Peyer's patch (tissue), 4 donors: ENCODE measurements around the gene TFCP2L1. TPM values are rescaled to one million over a fixed set of nuclear protein-coding genes. Genes with fewer than 3 reads are reported as not detected.
"Not testable (repeated sequence)": the region's sequence is repeated elsewhere in the genome, so short reads cannot be mapped to it uniquely, and the experiment has no call there.

ENCODE experiments used
- DNase-seq, 3 donors: peaks; one replicate each; pipeline ENCODE4 v3.0.0-alpha.2; 2017 to 2019
- H3K27ac ChIP-seq, 4 donors: fragments of 200-600 bp; sonication (generic); one replicate each; pipeline ENCODE4 v1.5.1; 2016 to 2019
- H3K27me3 ChIP-seq, 2 donors: fragments of 200-600 bp; sonication (generic); one replicate each; pipeline ENCODE4 v1.5.1; 2019
- H3K36me3 ChIP-seq, 3 donors: fragments of 200-600 bp; sonication (generic); one replicate each; pipeline ENCODE4 v1.5.1; 2016 to 2019
- H3K4me1 ChIP-seq, 4 donors: fragments of 200-600 bp; sonication (generic); one replicate each; pipeline ENCODE4 v1.5.1; 2016 to 2019
- H3K4me3 ChIP-seq, 4 donors: fragments of 200-600 bp; sonication (generic); 1 replicate in 3 of 4; 2 replicates in 1 of 4; pipeline ENCODE4 v1.5.1; 2016 to 2019; ENCODE audit warnings: mild to moderate bottlenecking in 1 of 4
- H3K9me3 ChIP-seq, 4 donors: fragments of 200-600 bp; sonication (generic); one replicate each; pipeline ENCODE4 v1.5.1; 2016 to 2019; ENCODE audit warnings: mild to moderate bottlenecking in 1 of 4
- CTCF ChIP-seq, 6 experiments: fragments of 450-650 bp in 4 of 6; fragments of 200-600 bp in 2 of 6; sonication (generic) in 1 of 6; IDR thresholded peaks; one replicate each; pipeline ENCODE4 v1.5.1; 2017 to 2019; ENCODE audit warnings: antibody characterized with exemption in 6 of 6, mild to moderate bottlenecking in 3 of 6, moderate library complexity in 1 of 6
- POLR2A ChIP-seq, 2 donors: fragments of 450-650 bp; IDR thresholded peaks; one replicate each; pipeline ENCODE4 v1.5.1; 2017; ENCODE audit warnings: antibody characterized with exemption in 2 of 2, mild to moderate bottlenecking in 2 of 2, moderate library complexity in 2 of 2
- total RNA-seq, 4 donors: library from RNA; depleted of rRNA; stranded (reverse); fragments of >200 nt; gene quantifications; one replicate each; pipeline ENCODE4 v1.1.0, GENCODE V29; 2016

The TFCP2L1 gene
- total RNA-seq, 4 donors from 2014 or later: 5.0 to 41.0 (median 10.0) TPM

GRCh38 chr2:121329786-121330185, 44.8 kb upstream of the TFCP2L1 start:
- TF ChIP-seq CTCF (IDR thresholded peaks at IDR 0.05) (no peak), POLR2A (IDR thresholded peaks at IDR 0.05) (no peak)
- H3K4me3 ChIP-seq: no peak overlapping the region

GRCh38 chr2:121326628-121327027, 41.6 kb upstream of the TFCP2L1 start:
- DNase-seq: no peak
- H3K27ac ChIP-seq: no peak overlapping the region
- no peak overlapping the region for H3K4me3 ChIP-seq
- no peaks in the 10 kb centered on the region for H3K36me3 ChIP-seq
- TF ChIP-seq CTCF (IDR thresholded peaks at IDR 0.05): no peak
- TF ChIP-seq POLR2A (IDR thresholded peaks at IDR 0.05): no peak
- no peaks in the 10 kb centered on the region for H3K27me3 ChIP-seq
- no peaks in the 10 kb centered on the region for H3K4me1 ChIP-seq
- no peaks in the 10 kb centered on the region for H3K9me3 ChIP-seq

More at GRCh38 chr2:121329786-121330185, 44.8 kb upstream of the TFCP2L1 start:
- peak in 1 of 3 donors; percentile 25 for DNase-seq
- Histone ChIP-seq H3K4me1 (no peaks in the 10 kb centered on the region), H3K36me3 (no peaks in the 10 kb centered on the region), H3K27ac (no peak overlapping the region), H3K27me3 (no peaks in the 10 kb centered on the region), H3K9me3 (no peaks in the 10 kb centered on the region)

GRCh38 chr2:121324601-121325000, 39.6 kb upstream of the TFCP2L1 start:
- no peaks in the 10 kb centered on the region for H3K9me3 ChIP-seq
- no peaks in the 10 kb centered on the region for H3K4me1 ChIP-seq

GRCh38 chr2:121321476-121321875, 36.5 kb upstream of the TFCP2L1 start:
- TF ChIP-seq POLR2A (IDR thresholded peaks at IDR 0.05) (no peak), CTCF (IDR thresholded peaks at IDR 0.05) (no peak)
- no peaks in the 10 kb centered on the region for H3K36me3 ChIP-seq
- H3K9me3 ChIP-seq: no peaks in the 10 kb centered on the region
- no peaks in the 10 kb centered on the region for H3K27me3 ChIP-seq
- no peak overlapping the region for H3K4me3 ChIP-seq
- H3K4me1 ChIP-seq: no peaks in the 10 kb centered on the region
- H3K27ac ChIP-seq: no peak overlapping the region
- peak in 1 of 3 donors; percentile 15 for DNase-seq

More at GRCh38 chr2:121324601-121325000, 39.6 kb upstream of the TFCP2L1 start:
- TF ChIP-seq CTCF (IDR thresholded peaks at IDR 0.05) (no peak), POLR2A (IDR thresholded peaks at IDR 0.05) (no peak)
- DNase-seq: peak in 1 of 3 donors; percentile 8
- Histone ChIP-seq H3K36me3 (no peaks in the 10 kb centered on the region), H3K27ac (no peak overlapping the region), H3K4me3 (no peak overlapping the region), H3K27me3 (no peaks in the 10 kb centered on the region)

- Histone ChIP-seq H3K9me3 (no peaks in the 10 kb centered on the region), H3K36me3 (no peaks in the 10 kb centered on the region), H3K4me1 (no peaks in the 10 kb centered on the region), H3K27ac (no peak overlapping the region), H3K4me3 (no peak overlapping the region), H3K27me3 (no peaks in the 10 kb centered on the region)
- TF ChIP-seq POLR2A (IDR thresholded peaks at IDR 0.05): no peak
- TF ChIP-seq CTCF (IDR thresholded peaks at IDR 0.05): no peak
- peak in 1 of 3 donors; percentile 24 for DNase-seq
These were observed 34.9 kb upstream of the TFCP2L1 start for GRCh38 chr2:121319941-121320340.

- peak in 1 of 3 donors; percentile 11 for DNase-seq
These were observed 32.0 kb upstream of the TFCP2L1 start for GRCh38 chr2:121316986-121317385.

GRCh38 chr2:121313701-121314100, 28.7 kb upstream of the TFCP2L1 start:
- not testable (repeated sequence) for H3K27me3 ChIP-seq, H3K36me3 ChIP-seq, H3K4me1 ChIP-seq, H3K4me3 ChIP-seq, H3K27ac ChIP-seq, H3K9me3 ChIP-seq
- DNase-seq: peak in 1 of 3 donors; percentile 7

More at GRCh38 chr2:121316986-121317385, 32.0 kb upstream of the TFCP2L1 start:
- H3K4me1 ChIP-seq: no peaks in the 10 kb centered on the region
- no peak for TF ChIP-seq CTCF (IDR thresholded peaks at IDR 0.05)
- TF ChIP-seq POLR2A (IDR thresholded peaks at IDR 0.05): no peak
- H3K27ac ChIP-seq: no peak overlapping the region
- no peaks in the 10 kb centered on the region for H3K36me3 ChIP-seq
- no peak overlapping the region for H3K4me3 ChIP-seq
- H3K27me3 ChIP-seq: no peaks in the 10 kb centered on the region
- H3K9me3 ChIP-seq: no peaks in the 10 kb centered on the region
